PC-3 (cell line): Measurements from ENCODE around the gene IQSEC1. TPM values are rescaled to one million over a fixed set of nuclear protein-coding genes. Genes with fewer than 3 reads are reported as not detected.

Experiments used
- ATAC-seq: fragments of 200-7000 bp; cut with Tn5 transposase; 2 replicates; pipeline ENCODE4 v1.9.1; 2020; ENCODE audit warnings: mild to moderate bottlenecking, moderate library complexity
- BruUV-seq: library from RNA; stranded (reverse); fragments of 400-500 nt; replicated peaks from 2 replicates; lab custom pipeline; 2021; lab: Mats Ljungman, UMichigan
- CTCF ChIA-PET: fragments of 300-600 bp; sonication (Branson Sonifier 250); formaldehyde crosslinking; loops from one replicate; lab custom pipeline; 2022; ENCODE audit warnings: antibody characterized with exemption; lab: Charles Lee
- POLR2A ChIA-PET: fragments of 300-600 bp; sonication (Branson Sonifier 250); formaldehyde crosslinking; loops from one replicate; lab custom pipeline; 2022; ENCODE audit warnings: antibody characterized with exemption; ENCODE audit not compliant: unreplicated experiment; lab: Charles Lee
- DNase-seq: peaks from one replicate; pipeline ENCODE4 v3.0.0-alpha.2; 2015
- H2AFZ ChIP-seq: fragments of 300-600 bp; sonication (generic); 2 replicates; pipeline ENCODE4 v1.6.0; 2016; ENCODE audit warnings: antibody characterized with exemption, low read length
- H3F3A ChIP-seq: fragments of 300-600 bp; sonication (generic); one replicate; pipeline ENCODE4 v1.6.0; 2017; ENCODE audit warnings: antibody characterized with exemption, low read length, control low read depth, mild to moderate bottlenecking; ENCODE audit not compliant: unreplicated experiment
- H3K27ac ChIP-seq: fragments of 300-600 bp; sonication (generic); 2 replicates; pipeline ENCODE4 v1.5.1; 2016; ENCODE audit warnings: mild to moderate bottlenecking, low read length
- H3K27me3 ChIP-seq: fragments of 300-600 bp; sonication (generic); 2 replicates; pipeline ENCODE4 v1.6.1; 2016; ENCODE audit warnings: low read length, mixed read lengths
- H3K36me3 ChIP-seq: fragments of 300-600 bp; sonication (generic); 2 replicates; pipeline ENCODE4 v1.6.1; 2016; ENCODE audit warnings: low read depth, mixed run types, low read length, mixed read lengths
- H3K4me1 ChIP-seq: fragments of 300-600 bp; sonication (generic); 2 replicates; pipeline ENCODE4 v1.5.1; 2016; ENCODE audit warnings: low read length; ENCODE audit not compliant: insufficient read depth
- H3K4me2 ChIP-seq: fragments of 300-600 bp; sonication (generic); 2 replicates; pipeline ENCODE4 v1.6.0; 2016; ENCODE audit warnings: low read length
- H3K4me3 ChIP-seq: fragments of 300-600 bp; sonication (generic); 2 replicates; pipeline ENCODE4 v1.5.1; 2016; ENCODE audit warnings: mild to moderate bottlenecking, low read length, mixed read lengths
- H3K79me2 ChIP-seq: fragments of 300-600 bp; sonication (generic); 2 replicates; pipeline ENCODE4 v1.6.1; 2017; ENCODE audit warnings: low read length, mixed read lengths
- H3K9ac ChIP-seq: fragments of 300-600 bp; sonication (generic); 2 replicates; pipeline ENCODE4 v1.6.0; 2016; ENCODE audit warnings: mild to moderate bottlenecking, low read length
- H3K9me2 ChIP-seq: fragments of 300-600 bp; sonication (generic); replicated peaks from 2 replicates; pipeline ENCODE4 v1.6.1; 2016; ENCODE audit warnings: mixed run types, low read length, mixed read lengths
- H3K9me3 ChIP-seq: fragments of 300-600 bp; sonication (generic); 2 replicates; pipeline ENCODE4 v1.6.1; 2016; ENCODE audit warnings: low read length, mixed read lengths
- H4K20me1 ChIP-seq: fragments of 300-600 bp; sonication (generic); 2 replicates; pipeline ENCODE4 v1.6.1; 2016; ENCODE audit warnings: low read length, mixed read lengths
- EZH2 ChIP-seq: fragments of 300-600 bp; sonication (generic); IDR thresholded peaks from one replicate; pipeline ENCODE4 v1.6.1; 2017; ENCODE audit warnings: antibody characterized with exemption, mild to moderate bottlenecking, low read length; ENCODE audit not compliant: unreplicated experiment
- EZH2phosphoT487 ChIP-seq: fragments of 300-600 bp; sonication (generic); IDR thresholded peaks from 2 replicates; pipeline ENCODE4 v1.6.1; 2018; ENCODE audit warnings: mild to moderate bottlenecking, antibody characterized with exemption, low read length, borderline replicate concordance
- intact Hi-C: fragments of 100-400 bp; cut with micrococcal nuclease; formaldehyde crosslinking; loops from 2 replicates; pipeline ENCODE4 v1.9.0; 2023
- total RNA-seq: library from RNA; depleted of rRNA; stranded (reverse); fragments of >200 nt; gene quantifications from 2 replicates; pipeline ENCODE4 v1.2.3, GENCODE V29; 2014
- TF ChIP-seq, protein P1 (sequence below): fragments of 300-600 bp; sonication (generic); conservative IDR thresholded peaks from 2 replicates; pipeline ENCODE4 v1.5.1; 2017; ENCODE audit warnings: antibody characterized with exemption, low read depth, mild to moderate bottlenecking, low read length

The IQSEC1 gene
- total RNA-seq, 1 experiment from 2014 or later, result 37.9 TPM

DNA sequence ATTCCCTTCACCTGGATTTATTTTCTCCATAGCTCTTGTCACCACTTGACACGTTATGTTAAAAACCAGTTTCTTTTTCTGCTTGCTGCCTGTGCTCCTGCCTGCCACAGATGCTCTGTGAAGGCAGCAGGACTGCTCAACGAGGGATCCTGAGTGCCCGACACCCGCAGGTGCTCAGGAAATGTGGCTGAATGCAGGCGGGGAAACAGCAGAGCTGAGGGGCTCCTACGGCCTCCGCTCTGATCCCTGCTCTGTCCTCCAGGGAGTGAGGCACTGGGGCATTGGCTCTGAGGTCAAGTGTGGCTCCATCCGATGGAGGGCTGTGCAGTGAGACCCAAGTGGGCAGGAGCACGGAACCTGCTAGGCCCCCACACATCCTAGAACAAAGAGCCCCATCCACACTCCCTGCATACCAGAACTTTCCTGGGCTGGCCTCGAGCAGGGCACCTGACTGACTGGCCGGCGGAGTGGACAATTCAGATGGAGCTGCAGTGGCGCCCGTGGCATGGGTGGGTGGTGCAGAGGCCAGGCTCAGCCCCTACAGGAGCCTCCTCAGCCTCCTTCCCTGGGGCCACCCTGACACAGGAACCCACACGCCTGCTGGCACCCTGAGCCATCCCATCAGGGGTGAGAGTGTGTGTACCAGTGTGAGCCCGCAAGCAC, 27.9 kb downstream of the IQSEC1 start:
- intact Hi-C loops, result no loop called here
- no peak for ATAC-seq
- POLR2A ChIA-PET, result no interaction called here

DNA sequence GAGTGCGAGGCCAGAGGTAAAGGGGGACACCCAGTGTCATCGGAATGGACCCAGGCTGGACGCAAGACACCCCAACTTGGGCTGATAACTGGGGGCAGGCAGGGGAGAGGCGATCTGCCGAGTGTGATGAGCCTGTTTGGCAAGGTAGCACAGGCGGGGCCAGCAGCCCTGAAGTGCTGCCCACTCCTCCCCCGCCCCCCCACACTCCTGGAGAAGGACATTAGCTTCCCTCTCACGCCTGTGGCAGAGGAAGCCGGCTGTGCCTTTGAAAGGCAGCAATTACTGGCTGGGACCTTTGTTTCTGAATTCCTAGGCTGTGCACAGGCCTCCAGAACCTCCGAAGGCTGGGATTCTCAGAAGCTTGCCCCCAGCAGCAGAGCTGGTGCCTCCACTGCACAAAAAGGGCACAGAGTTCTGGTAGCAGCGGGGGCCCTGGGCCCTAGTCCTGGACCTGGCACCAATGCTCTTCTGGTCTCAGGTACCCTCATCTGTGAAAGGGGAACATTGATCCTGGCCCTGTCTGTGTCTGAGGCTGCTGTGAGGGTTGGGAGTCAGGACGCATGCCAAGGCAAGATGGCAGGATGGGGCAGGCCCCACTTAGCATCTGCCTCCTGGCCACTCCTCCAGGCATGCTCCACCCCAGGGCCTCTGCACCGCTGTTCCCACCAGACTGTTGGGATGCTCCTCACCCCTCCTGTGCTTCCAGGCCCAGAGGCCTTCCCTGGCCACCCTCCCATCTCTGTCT, 28.6 kb downstream of the IQSEC1 start:
- Histone ChIP-seq H3K27ac (no peak overlapping the region), H2AFZ (no peak overlapping the region), H3K36me3 (no peaks in the 10 kb centered on the region), H3F3A (no peaks in the 10 kb centered on the region), H3K9ac (no peak overlapping the region), H3K4me2 (no peak overlapping the region), H3K79me2 (no peaks in the 10 kb centered on the region), H3K27me3 (no peaks in the 10 kb centered on the region), H3K9me3 (no peaks in the 10 kb centered on the region), H4K20me1 (no peaks in the 10 kb centered on the region), H3K4me1 (no peaks in the 10 kb centered on the region), H3K9me2 (no peaks in the 10 kb centered on the region), H3K4me3 (no peak overlapping the region)
- no peak for ATAC-seq
- ChIA-PET POLR2A (no interaction called here), CTCF (no interaction called here)
- TF ChIP-seq EZH2 (no peak), EZH2phosphoT487 (no peak)
- TF ChIP-seq, protein P1, sequence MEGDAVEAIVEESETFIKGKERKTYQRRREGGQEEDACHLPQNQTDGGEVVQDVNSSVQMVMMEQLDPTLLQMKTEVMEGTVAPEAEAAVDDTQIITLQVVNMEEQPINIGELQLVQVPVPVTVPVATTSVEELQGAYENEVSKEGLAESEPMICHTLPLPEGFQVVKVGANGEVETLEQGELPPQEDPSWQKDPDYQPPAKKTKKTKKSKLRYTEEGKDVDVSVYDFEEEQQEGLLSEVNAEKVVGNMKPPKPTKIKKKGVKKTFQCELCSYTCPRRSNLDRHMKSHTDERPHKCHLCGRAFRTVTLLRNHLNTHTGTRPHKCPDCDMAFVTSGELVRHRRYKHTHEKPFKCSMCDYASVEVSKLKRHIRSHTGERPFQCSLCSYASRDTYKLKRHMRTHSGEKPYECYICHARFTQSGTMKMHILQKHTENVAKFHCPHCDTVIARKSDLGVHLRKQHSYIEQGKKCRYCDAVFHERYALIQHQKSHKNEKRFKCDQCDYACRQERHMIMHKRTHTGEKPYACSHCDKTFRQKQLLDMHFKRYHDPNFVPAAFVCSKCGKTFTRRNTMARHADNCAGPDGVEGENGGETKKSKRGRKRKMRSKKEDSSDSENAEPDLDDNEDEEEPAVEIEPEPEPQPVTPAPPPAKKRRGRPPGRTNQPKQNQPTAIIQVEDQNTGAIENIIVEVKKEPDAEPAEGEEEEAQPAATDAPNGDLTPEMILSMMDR, result no peak
- BruUV-seq, result no TSS peak
- DNase-seq, result no peak
- intact Hi-C loops, result no loop called here

More for the DNA sequence above, 27.9 kb downstream of the IQSEC1 start:
- H2AFZ ChIP-seq, result no peak overlapping the region
- no peaks in the 10 kb centered on the region for H3K9me2 ChIP-seq
- no peaks in the 10 kb centered on the region for H3K27me3 ChIP-seq
- no peak overlapping the region for H3K4me2 ChIP-seq
- no TSS peak for BruUV-seq
- no peaks in the 10 kb centered on the region for H3F3A ChIP-seq
- H3K9ac ChIP-seq, result no peak overlapping the region
- no peaks in the 10 kb centered on the region for H3K36me3 ChIP-seq
- H3K4me1 ChIP-seq, result no peaks in the 10 kb centered on the region
- TF ChIP-seq, protein P1, result no peak
- no peak for TF ChIP-seq EZH2phosphoT487
- no peak for TF ChIP-seq EZH2
- H3K79me2 ChIP-seq, result no peaks in the 10 kb centered on the region
- H3K9me3 ChIP-seq, result no peaks in the 10 kb centered on the region
- no peaks in the 10 kb centered on the region for H4K20me1 ChIP-seq
- no peak overlapping the region for H3K27ac ChIP-seq
- DNase-seq, result no peak
- no peak overlapping the region for H3K4me3 ChIP-seq
- CTCF ChIA-PET, result no interaction called here

DNA sequence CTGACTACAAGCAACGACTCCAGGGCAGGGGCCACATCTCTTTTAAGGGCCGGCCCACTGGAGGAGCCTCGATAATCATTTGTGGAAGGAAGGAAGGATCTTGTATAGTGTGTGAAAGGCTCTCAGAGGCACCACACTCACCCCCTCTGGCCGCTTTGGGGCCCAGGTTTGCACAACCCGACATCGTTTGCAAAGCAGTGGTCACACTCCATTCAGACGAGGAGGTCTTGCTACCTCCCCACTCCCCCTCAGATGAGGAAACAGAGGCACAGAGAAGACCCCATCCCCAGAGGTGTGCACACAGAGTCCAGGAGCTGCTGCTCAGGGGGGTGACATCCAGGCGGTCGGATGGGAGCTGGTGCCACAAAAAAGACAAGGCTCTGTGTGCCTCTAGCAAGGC, 29.6 kb downstream of the IQSEC1 start:
- H3K27ac ChIP-seq, result no peak overlapping the region
- no peaks in the 10 kb centered on the region for H4K20me1 ChIP-seq
- ATAC-seq (no peak), DNase-seq (no peak)
- no peaks in the 10 kb centered on the region for H3K36me3 ChIP-seq
- no peaks in the 10 kb centered on the region for H3K79me2 ChIP-seq
- no peaks in the 10 kb centered on the region for H3K4me1 ChIP-seq
- no TSS peak for BruUV-seq
- POLR2A ChIA-PET, result no interaction called here
- no peak overlapping the region for H3K9ac ChIP-seq
- TF ChIP-seq EZH2phosphoT487 (no peak), EZH2 (no peak)
- TF ChIP-seq, protein P1, result no peak
- no peaks in the 10 kb centered on the region for H3K9me3 ChIP-seq
- no peaks in the 10 kb centered on the region for H3F3A ChIP-seq
- no peaks in the 10 kb centered on the region for H3K27me3 ChIP-seq
- no peak overlapping the region for H2AFZ ChIP-seq
- CTCF ChIA-PET, result no interaction called here
- H3K9me2 ChIP-seq, result no peaks in the 10 kb centered on the region
- intact Hi-C loops, result no loop called here
- H3K4me3 ChIP-seq, result no peak overlapping the region
- H3K4me2 ChIP-seq, result no peak overlapping the region
